HG03064 (cell line): ENCODE measurements around the gene PLPP4.

Source experiments
- ATAC-seq: cut with Tn5 transposase; IDR thresholded peaks from one replicate; pipeline ENCODE4 v1.9.1; 2021; ENCODE audit warnings: low read depth; ENCODE audit not compliant: unreplicated experiment

Gene PLPP4

DNA sequence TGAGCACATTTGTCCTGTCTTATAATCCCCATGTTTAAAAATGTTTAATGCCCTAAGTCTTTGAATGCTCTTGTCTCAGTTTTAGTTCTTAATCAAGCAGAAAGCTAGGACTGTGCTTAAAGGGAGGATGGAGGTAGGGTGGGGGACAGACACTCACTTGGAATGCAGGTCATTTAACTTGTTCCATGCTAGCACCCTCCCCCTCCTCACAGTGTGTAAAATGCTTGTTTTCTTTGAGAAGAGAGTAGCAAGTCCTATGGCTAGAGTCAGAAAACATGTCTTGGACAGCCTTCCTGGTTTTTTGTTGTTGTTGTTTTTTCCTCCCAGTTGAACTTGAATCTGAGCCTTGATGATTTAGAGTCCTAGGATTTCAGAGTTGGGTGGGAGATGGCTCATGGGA, 114.2 kb downstream of the PLPP4 start:
- ATAC-seq: no peak

DNA sequence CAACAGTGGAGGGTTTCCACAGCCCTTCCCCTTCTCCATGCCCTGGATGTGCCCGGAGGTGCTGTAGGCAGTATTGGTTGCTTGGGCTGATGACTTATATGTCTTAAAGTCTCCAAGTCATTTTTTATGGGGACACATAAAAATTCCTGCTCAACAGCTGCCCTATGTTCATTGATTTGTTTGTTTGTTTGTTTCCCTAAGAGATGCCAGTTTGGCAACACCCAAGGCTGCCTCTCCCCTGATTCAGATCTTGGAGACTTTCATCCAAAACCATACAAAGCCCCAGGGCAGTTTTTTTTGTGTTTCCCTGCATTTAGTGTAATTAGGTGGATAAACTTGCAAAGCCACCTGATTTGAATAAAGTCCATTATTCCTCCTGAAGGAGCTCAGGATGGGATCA, 115.3 kb downstream of the PLPP4 start:
- ATAC-seq: no peak

- ATAC-seq: no peak
These were observed 116.3 kb downstream of the PLPP4 start for GRCh38 chr10:120573355-120573754.

DNA sequence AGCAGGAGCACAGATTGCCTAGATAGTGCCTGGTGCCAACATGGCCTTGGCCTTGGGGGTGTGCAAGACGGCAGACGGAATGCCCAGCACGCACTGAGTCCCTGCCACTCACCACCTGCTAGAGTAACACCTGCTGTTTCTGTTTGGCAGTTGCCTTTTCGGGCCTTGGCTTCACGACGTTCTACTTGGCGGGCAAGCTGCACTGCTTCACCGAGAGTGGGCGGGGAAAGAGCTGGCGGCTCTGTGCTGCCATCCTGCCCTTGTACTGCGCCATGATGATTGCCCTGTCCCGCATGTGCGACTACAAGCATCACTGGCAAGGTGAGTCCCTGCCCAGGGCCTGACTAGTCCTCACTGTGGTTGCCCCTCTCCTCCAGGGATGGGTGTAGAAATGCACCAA, 118.0 kb downstream of the PLPP4 start:
- ATAC-seq: no peak

- ATAC-seq: no peak
These were observed 118.4 kb downstream of the PLPP4 start for GRCh38 chr10:120575411-120575810.

GRCh38 chr10:120578134-120578533, 121.1 kb downstream of the PLPP4 start:
- no peak for ATAC-seq

DNA sequence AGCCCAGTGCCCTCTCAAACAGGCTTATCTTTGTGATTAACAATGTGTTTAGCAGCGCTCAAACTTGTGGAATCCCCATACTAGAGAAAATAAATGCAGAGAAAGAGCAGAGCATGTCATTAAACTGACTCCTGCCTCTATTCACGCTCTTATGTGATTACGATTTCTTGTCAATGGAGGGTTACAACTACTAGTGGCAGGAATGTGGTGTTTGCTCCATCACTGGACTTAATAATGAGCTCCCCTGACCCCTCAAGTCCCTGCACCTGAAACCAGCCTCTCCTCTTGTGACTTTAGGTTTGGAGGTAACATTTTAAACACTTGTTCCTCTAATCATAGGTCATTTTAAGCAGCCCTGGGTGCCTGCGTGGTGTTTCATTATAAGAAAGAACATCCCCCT, 121.9 kb downstream of the PLPP4 start:
- no peak for ATAC-seq

DNA sequence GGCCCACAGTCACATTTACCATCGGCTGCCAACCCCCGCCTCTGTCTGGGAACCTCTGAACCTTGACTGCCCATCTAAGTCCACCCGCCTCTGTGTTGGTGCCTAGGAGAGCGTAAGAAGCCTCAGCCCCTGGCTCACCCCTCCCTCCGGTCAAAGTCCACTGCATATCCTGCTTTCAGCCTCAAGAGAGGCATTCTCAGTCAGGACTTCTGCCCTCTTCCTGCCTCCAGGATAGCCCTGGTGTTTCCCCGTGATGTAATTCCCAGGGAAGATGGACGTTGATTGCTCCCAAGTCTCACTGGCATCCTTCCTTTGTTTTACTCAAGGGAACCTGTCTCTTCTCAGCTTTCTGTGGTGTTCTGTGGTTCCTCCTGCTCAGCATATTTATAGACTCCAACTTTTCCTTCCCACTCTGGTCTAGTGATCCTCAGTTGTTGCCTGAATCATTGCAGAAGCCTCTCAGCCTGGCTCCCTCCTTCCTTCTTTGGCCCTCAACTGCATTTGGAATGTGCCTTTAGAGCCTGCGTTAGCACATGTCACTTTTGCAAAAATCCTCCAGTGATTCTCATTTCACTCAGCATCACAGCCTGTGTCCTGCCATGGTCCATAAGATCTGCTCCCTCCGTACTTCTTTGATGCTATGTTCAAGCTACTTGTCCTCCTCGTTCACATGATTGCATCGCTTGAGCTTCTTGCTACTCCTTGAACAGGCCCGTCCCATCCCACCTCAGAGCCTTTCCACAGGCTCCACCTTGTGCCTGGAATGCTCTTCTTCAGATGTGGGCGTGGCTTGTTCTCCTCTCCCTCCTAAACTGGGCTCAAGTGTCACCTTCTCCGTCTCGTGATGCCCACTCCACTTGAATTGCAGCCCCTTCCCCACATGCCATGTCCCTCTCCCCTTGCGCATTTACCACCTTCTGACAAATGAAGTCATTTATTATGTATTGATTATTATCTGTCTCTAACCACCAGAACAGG, 124.2 kb downstream of the PLPP4 start:
- no peak for ATAC-seq

DNA sequence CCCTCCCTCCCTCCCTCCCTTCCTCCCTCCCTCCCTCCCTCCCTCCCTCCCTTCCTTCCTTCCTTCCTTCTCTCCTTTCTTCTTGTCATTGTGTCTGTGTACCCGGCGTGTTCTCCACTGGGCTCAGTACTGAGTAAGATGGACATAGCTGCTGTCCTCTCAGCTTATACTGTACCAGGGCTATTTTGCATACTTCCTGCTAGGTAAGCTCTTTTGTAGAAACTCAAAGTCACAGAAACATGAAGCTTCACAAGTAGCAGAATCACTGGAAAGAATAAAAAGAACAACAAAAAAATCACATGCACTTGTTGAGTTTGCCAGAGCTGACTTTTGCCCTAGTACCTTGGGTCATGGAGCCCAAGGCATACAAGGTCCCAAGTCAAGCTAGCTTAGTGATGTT, 125.7 kb downstream of the PLPP4 start:
- no peak for ATAC-seq

DNA sequence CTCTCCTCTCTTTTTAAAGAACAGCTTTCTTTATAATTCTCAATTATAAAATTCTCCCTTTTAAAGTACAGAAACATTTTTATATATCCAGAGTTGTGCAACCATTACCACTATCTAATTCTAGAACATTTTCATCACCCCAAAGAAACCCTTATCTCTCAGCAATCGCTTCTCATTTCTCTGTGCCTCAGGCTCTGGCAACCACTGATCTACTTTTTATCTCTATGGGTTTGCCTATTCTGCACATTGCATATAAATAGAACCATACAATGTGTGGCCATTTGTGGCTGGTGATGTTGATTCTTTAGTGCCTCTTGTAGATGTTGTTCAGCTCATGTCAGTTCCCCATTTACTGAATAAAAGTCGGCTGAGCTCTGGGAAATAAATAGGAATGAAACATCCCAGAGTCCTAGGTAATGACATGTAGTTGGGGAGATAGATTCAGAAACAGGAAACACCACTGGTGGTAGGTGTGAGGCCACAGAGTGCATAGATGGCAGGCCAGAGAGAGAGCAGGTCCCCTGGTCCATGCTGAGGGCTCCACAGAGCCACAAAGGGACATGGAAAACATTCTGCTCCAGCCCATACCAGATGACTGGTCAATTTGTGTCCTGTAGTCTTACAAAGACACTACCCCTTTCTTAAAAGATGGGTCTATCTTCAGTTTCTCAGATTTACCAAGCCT, 126.5 kb downstream of the PLPP4 start:
- no peak for ATAC-seq

DNA sequence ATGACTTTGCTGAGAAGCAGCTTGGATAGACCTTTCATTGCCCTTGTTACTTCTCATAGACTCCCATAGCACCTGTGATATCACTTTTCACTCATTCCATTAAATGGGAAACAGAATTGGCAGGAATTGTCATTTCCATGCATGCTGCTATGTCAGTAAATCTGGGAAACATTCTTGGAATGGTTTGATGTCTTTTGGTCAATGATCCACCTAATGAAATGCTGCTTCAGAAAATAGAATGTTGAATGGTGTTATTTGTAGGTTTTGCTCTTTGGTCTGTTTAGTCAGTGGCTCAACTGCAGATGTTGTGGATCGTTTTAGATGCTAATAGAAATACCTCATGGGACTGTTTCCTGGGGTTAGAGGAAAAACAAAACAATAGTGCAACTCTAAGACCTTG, 127.8 kb downstream of the PLPP4 start:
- ATAC-seq: no peak

DNA sequence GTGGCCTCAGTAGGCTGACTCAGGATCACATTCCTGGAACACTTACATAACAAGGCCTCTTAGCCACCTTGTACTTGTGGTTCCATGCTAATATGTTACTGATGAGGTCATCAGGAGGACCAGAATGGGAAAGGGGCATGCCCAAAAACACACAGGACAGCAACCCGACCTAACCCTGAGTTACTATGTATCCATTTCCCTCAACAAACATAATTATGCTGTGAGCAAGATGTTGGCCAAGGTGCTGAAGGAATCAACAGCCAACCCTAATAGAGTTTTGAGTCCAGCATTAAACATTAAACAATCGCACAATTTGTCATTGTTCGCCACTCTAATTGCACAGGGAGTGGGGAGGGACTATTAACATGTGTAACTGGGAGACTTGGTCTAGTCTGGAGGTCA, 129.4 kb downstream of the PLPP4 start:
- no peak for ATAC-seq

- no peak for ATAC-seq
These were observed 130.0 kb downstream of the PLPP4 start for GRCh38 chr10:120587061-120587460.

- no peak for ATAC-seq
These were observed 131.3 kb downstream of the PLPP4 start for GRCh38 chr10:120588311-120588710.

DNA sequence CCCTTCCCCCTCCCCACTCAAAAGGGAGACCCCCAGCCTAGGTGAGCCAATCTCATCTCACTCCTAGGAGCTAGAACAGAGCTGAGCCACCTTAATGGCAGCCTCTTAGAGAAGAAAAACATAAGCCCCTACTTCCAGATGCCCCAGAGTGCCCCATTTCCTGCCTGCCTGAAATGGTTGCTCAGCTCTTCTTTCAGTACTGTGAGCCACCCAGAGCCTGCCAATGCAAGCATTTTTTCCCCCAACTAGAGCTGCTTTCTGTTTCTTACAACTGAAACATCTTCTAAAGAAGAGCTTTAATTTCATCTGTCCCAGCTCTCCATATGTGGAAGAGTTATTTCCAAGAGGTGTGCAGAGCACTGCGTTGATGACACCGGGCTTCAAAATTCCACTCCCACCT, 136.7 kb downstream of the PLPP4 start:
- ATAC-seq: no peak

DNA sequence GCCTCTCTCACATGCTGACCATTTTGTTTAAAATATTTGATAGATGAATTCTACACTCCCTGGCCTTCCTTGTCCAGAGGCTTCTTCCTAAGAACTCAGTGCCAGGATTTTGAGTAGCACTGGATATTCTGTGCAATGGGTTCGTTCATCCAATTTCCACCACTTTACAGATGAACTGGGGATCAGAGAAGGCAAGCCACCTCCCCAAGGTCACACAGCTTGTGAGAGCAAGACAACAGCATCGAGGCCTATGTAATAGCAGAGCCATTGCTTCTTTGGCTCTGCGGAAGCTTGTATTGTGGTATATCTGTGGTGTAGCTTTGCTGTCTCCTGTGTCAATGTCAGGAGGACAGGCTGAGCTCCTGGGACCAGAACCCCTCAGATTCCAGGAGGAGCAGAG, 140.9 kb downstream of the PLPP4 start:
- ATAC-seq: no peak

- no peak for ATAC-seq
These were observed 141.4 kb downstream of the PLPP4 start for GRCh38 chr10:120598386-120598785.

- ATAC-seq: no peak
These were observed 142.2 kb downstream of the PLPP4 start for GRCh38 chr10:120599200-120599724.

DNA sequence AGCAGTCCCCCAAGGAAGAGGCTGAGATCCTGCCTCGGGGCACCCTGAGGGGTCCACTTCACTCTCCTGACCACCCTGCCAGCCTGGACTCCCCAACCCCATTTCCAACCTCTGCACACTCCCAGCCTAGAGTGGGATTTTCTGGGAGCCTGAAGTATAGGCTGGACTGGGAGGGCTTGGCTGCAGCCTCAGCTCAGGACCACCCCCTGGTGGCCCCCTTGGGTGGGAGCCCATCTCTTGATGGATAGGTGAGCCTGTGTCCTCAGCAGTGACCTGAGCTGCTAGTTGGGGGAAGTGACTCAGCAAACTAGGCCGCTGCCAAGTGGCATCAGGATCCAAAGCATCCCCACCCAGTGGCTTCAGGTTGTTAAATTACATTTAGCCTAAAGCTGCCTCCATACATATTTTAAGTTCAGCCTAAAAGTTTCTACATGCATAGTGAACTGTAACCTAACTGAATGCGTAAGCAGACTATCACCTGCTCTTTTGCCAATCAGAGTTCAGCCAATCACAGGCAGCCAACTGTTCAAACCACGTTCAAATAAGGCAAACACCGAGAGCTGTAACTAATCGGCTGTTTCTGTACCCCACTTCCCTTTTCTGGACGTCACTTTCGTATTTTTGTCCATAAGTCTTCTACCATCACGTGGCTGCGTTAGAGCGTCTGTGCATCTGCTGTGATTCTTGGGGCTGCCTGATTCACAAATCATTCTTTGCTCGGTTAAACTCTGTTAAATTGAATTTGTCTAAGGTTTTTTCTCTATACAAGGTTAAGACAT, 144.0 kb downstream of the PLPP4 start:
- no peak for ATAC-seq

GRCh38 chr10:120601999-120602398, 145.0 kb downstream of the PLPP4 start:
- no peak for ATAC-seq

- no peak for ATAC-seq
These were observed 148.4 kb downstream of the PLPP4 start for GRCh38 chr10:120605410-120605809.
